HG02870 (cell line): ENCODE results near the gene BLVRA.
A peak's percentile ranks its signal among the peaks of the same experiment; 100 is the strongest.
"Not testable (repeated sequence)": the region's sequence is repeated elsewhere in the genome, so short reads cannot be mapped to it uniquely, and the experiment has no call there.

Experiments used
- ATAC-seq: cut with Tn5 transposase; IDR thresholded peaks from one replicate; pipeline ENCODE4 v1.9.1; 2021; ENCODE audit warnings: mild to moderate bottlenecking, moderate library complexity; ENCODE audit not compliant: unreplicated experiment

The BLVRA gene

GRCh38 chr7:43768887-43769272 lies 10.4 kb downstream of the BLVRA start:
- no peak for ATAC-seq

GRCh38 chr7:43769281-43769680 lies 10.8 kb downstream of the BLVRA start:
- no peak for ATAC-seq

GRCh38 chr7:43769791-43770465 lies 11.4 kb downstream of the BLVRA start:
- ATAC-seq, result no peak

GRCh38 chr7:43771128-43771527 lies 12.6 kb downstream of the BLVRA start:
- no peak for ATAC-seq

- no peak for ATAC-seq
These were observed 13.1 kb downstream of the BLVRA start for GRCh38 chr7:43771573-43771972.

GRCh38 chr7:43773268-43773667 lies 14.8 kb downstream of the BLVRA start:
- ATAC-seq, result not testable (repeated sequence)

- ATAC-seq, result not testable (repeated sequence)
These were observed 16.8 kb downstream of the BLVRA start for GRCh38 chr7:43775255-43775654.

- not testable (repeated sequence) for ATAC-seq
These were observed 20.0 kb downstream of the BLVRA start for GRCh38 chr7:43778293-43779044.

- no peak for ATAC-seq
These were observed 20.7 kb downstream of the BLVRA start for GRCh38 chr7:43779045-43779812.

GRCh38 chr7:43781726-43782607 lies 23.5 kb downstream of the BLVRA start:
- no peak for ATAC-seq

GRCh38 chr7:43782768-43783555 lies 24.5 kb downstream of the BLVRA start:
- no peak for ATAC-seq

- no peak for ATAC-seq
These were observed 25.6 kb downstream of the BLVRA start for GRCh38 chr7:43784030-43784584.

- ATAC-seq, result peak; percentile 93
These were observed 26.2 kb downstream of the BLVRA start for GRCh38 chr7:43784585-43785087.

- no peak for ATAC-seq
These were observed 26.9 kb downstream of the BLVRA start for GRCh38 chr7:43785420-43785819.

- ATAC-seq, result no peak
These were observed 29.3 kb downstream of the BLVRA start for GRCh38 chr7:43787771-43788170.

GRCh38 chr7:43790006-43790405 lies 31.5 kb downstream of the BLVRA start:
- ATAC-seq, result no peak

- no peak for ATAC-seq
These were observed 32.4 kb downstream of the BLVRA start for GRCh38 chr7:43790834-43791233.

- ATAC-seq, result no peak
These were observed 33.2 kb downstream of the BLVRA start for GRCh38 chr7:43791665-43792064.

GRCh38 chr7:43792471-43793150 lies 34.1 kb downstream of the BLVRA start:
- no peak for ATAC-seq
